Peyer's patch (tissue), 4 donors: ENCODE results near the gene ANKS6.

Source experiments
- POLR2A ChIP-seq, 2 donors: fragments of 450-650 bp; IDR thresholded peaks; one replicate each; pipeline ENCODE4 v1.5.1; 2017; ENCODE audit warnings: antibody characterized with exemption in 2 of 2, mild to moderate bottlenecking in 2 of 2, moderate library complexity in 2 of 2
- TF ChIP-seq, protein P1 (sequence below), 6 experiments: fragments of 450-650 bp in 4 of 6; fragments of 200-600 bp in 2 of 6; sonication (generic) in 1 of 6; IDR thresholded peaks; one replicate each; pipeline ENCODE4 v1.5.1; 2017 to 2019; ENCODE audit warnings: antibody characterized with exemption in 6 of 6, mild to moderate bottlenecking in 3 of 6, moderate library complexity in 1 of 6

DNA sequence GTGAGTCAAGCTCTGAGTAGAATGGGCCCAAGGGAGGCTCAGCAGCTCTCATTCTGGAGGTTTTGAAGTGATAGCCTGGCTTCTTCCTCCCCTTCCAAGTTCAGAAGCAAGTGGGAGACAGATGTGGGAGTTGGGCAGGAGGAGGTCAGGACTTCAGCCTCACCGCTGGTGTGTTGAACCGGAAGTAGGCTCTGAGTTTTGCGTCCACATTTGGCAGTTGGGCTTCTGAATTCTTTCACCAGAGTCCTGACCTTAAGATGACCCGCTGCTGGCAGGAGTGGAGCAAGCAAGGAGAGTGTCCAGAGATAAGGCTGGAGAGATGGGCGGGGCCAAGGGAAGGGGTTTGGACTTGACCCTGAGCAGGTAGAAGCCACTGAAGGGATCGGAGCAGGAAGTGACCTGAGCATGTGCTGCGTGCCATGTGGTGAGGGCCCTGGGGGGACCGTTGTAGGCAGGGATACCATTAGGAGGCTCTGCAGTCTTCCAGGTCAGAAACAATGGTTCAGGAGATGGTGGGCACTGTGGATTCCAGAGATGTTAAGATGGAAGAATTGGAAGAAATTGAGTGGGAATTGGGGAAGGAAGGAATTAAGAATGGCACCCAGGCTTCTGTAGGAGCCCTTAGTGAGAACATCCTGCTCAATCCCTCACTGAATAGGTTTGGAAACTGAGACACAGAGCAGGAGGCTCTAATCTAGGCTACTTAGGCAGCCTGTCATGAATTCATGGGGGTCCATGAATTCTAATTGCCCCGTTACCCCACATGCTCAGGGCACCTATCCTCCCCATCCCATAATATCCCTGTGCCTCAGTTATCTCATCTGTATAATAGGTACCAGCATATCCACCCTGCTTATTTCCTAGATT, 37.0 kb upstream of the ANKS6 start:
- TF ChIP-seq, protein P1, sequence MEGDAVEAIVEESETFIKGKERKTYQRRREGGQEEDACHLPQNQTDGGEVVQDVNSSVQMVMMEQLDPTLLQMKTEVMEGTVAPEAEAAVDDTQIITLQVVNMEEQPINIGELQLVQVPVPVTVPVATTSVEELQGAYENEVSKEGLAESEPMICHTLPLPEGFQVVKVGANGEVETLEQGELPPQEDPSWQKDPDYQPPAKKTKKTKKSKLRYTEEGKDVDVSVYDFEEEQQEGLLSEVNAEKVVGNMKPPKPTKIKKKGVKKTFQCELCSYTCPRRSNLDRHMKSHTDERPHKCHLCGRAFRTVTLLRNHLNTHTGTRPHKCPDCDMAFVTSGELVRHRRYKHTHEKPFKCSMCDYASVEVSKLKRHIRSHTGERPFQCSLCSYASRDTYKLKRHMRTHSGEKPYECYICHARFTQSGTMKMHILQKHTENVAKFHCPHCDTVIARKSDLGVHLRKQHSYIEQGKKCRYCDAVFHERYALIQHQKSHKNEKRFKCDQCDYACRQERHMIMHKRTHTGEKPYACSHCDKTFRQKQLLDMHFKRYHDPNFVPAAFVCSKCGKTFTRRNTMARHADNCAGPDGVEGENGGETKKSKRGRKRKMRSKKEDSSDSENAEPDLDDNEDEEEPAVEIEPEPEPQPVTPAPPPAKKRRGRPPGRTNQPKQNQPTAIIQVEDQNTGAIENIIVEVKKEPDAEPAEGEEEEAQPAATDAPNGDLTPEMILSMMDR (IDR thresholded peaks at IDR 0.05), result no peak
- no peak for TF ChIP-seq POLR2A (IDR thresholded peaks at IDR 0.05)
